Measurements from ENCODE around the gene ARFIP1. TPM values are rescaled to one million over a fixed set of nuclear protein-coding genes. Genes with fewer than 3 reads are reported as not detected.
"Not testable (repeated sequence)": the region's sequence is repeated elsewhere in the genome, so short reads cannot be mapped to it uniquely, and the experiment has no call there.

Gene ARFIP1
- polyA plus RNA-seq, 1 experiment = 11.5 TPM

DNA sequence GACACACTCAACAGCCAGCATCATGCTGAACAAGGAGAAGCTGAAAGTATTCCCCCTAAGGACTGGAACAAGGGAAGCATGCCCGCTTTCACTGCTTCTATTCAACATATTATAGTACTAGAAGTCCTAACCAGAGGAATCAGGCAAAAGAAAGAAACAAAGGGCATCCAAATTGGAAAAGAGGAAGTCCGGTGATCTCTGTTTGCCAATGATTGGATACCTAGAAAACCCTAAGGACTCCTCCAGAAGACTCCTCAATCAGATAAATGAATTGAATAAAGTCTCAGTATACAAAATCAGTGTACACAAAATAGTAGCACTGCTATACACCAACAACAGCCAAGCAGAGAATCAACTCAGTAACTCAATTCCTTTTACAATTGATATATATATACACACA lies 44.8 kb downstream of the ARFIP1 start:
- no peak for DNase-seq (ENCODE audit: low read depth)
- H3K36me3 ChIP-seq (ENCODE audit: control insufficient read depth, insufficient read depth, low read length) = no peaks in the 10 kb centered on the region; the same call in 1 of the 2 replicates
- TF ChIP-seq, protein P1, sequence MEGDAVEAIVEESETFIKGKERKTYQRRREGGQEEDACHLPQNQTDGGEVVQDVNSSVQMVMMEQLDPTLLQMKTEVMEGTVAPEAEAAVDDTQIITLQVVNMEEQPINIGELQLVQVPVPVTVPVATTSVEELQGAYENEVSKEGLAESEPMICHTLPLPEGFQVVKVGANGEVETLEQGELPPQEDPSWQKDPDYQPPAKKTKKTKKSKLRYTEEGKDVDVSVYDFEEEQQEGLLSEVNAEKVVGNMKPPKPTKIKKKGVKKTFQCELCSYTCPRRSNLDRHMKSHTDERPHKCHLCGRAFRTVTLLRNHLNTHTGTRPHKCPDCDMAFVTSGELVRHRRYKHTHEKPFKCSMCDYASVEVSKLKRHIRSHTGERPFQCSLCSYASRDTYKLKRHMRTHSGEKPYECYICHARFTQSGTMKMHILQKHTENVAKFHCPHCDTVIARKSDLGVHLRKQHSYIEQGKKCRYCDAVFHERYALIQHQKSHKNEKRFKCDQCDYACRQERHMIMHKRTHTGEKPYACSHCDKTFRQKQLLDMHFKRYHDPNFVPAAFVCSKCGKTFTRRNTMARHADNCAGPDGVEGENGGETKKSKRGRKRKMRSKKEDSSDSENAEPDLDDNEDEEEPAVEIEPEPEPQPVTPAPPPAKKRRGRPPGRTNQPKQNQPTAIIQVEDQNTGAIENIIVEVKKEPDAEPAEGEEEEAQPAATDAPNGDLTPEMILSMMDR (IDR thresholded peaks at IDR 0.05; ENCODE audit: insufficient read depth, low read depth, low read length) = no peak
- no peaks in the 10 kb centered on the region for H3K27me3 ChIP-seq (ENCODE audit: control insufficient read depth, insufficient read depth, low read length)
- ChIA-PET POLR2A (no interaction called here), CTCF (no interaction called here)
- no peak overlapping the region for H3K4me3 ChIP-seq (ENCODE audit: low read depth, low read length)

DNA sequence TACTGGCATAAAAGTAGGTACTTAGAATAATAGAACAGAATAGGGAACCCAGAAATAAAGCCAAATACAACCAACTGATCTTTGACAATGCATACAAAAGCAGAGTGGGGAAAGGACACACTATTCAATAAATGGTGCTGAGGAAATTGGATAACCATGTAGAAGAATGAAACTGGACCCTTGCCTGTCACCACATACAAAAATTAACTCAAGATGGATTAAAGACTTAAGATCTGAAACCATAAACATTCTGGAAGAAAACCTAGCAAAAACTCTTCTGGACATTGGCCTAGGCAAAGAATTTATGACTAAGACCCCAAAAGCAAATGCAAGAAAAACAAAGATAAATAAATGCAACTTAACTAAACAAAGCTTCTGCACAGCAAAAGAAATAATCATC lies 45.6 kb downstream of the ARFIP1 start:
- TF ChIP-seq, protein P1 (IDR thresholded peaks at IDR 0.05; ENCODE audit: insufficient read depth, low read depth, low read length) = no peak
- Histone ChIP-seq H3K27me3 (ENCODE audit: control insufficient read depth, insufficient read depth, low read length) (no peaks in the 10 kb centered on the region), H3K4me3 (ENCODE audit: low read depth, low read length) (no peak overlapping the region), H3K36me3 (ENCODE audit: control insufficient read depth, insufficient read depth, low read length) (no peaks in the 10 kb centered on the region)
- CTCF ChIA-PET = no interaction called here
- DNase-seq (ENCODE audit: low read depth) = no peak
- POLR2A ChIA-PET = no interaction called here

GRCh38 chr4:152828122-152828521 lies 48.4 kb downstream of the ARFIP1 start:
- Histone ChIP-seq H3K36me3 (ENCODE audit: control insufficient read depth, insufficient read depth, low read length) (no peaks in the 10 kb centered on the region), H3K4me3 (ENCODE audit: low read depth, low read length) (no peak overlapping the region), H3K27me3 (ENCODE audit: control insufficient read depth, insufficient read depth, low read length) (no peaks in the 10 kb centered on the region)
- CTCF ChIA-PET = interaction anchor here (1.3 to 1.4 kb wide), 2 partner anchors 11 to 24 kb away, joined by 3 read pairs; no protein-coding TSS in a partner anchor
- POLR2A ChIA-PET = no interaction called here
- no peak for DNase-seq (ENCODE audit: low read depth)
- TF ChIP-seq, protein P1 (IDR thresholded peaks at IDR 0.05; ENCODE audit: insufficient read depth, low read depth, low read length) = no peak

DNA sequence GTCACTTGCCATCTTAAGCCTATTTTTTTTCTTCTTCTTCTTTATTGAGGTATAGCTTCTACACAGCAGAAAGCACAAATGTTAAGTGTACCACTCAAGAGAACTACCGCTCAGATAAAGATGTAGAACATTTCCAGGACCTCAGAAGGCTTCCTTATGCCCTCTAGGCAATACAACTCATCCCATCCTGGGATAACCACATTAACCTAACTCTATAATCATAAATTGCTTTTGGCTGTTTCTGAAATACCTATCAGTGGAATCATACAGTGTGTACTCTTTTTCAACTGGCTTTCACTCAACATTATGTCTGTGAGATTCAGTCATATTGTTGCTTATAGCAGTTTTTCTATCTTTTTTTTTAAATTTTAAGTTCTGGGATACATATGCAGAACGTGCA lies 51.7 kb downstream of the ARFIP1 start:
- Histone ChIP-seq H3K4me3 (ENCODE audit: low read depth, low read length) (no peak overlapping the region), H3K36me3 (ENCODE audit: control insufficient read depth, insufficient read depth, low read length) (no peaks in the 10 kb centered on the region), H3K27me3 (ENCODE audit: control insufficient read depth, insufficient read depth, low read length) (no peaks in the 10 kb centered on the region)
- no peak for DNase-seq (ENCODE audit: low read depth)
- POLR2A ChIA-PET = no interaction called here
- CTCF ChIA-PET = interaction anchor here (1.7 kb wide), 1 partner anchor 252 kb away, joined by 4 read pairs; no protein-coding TSS in a partner anchor
- TF ChIP-seq, protein P1 (IDR thresholded peaks at IDR 0.05; ENCODE audit: insufficient read depth, low read depth, low read length) = no peak

- TF ChIP-seq, protein P1 (IDR thresholded peaks at IDR 0.05; ENCODE audit: insufficient read depth, low read depth, low read length) = no peak
- H3K36me3 ChIP-seq (ENCODE audit: control insufficient read depth, insufficient read depth, low read length) = no peaks in the 10 kb centered on the region
- CTCF ChIA-PET = no interaction called here
- no peak overlapping the region for H3K4me3 ChIP-seq (ENCODE audit: low read depth, low read length)
- DNase-seq (ENCODE audit: low read depth) = no peak
- POLR2A ChIA-PET = no interaction called here
- H3K27me3 ChIP-seq (ENCODE audit: control insufficient read depth, insufficient read depth, low read length) = no peaks in the 10 kb centered on the region
Measured at GRCh38 chr4:152836936-152837335, 57.2 kb downstream of the ARFIP1 start.

DNA sequence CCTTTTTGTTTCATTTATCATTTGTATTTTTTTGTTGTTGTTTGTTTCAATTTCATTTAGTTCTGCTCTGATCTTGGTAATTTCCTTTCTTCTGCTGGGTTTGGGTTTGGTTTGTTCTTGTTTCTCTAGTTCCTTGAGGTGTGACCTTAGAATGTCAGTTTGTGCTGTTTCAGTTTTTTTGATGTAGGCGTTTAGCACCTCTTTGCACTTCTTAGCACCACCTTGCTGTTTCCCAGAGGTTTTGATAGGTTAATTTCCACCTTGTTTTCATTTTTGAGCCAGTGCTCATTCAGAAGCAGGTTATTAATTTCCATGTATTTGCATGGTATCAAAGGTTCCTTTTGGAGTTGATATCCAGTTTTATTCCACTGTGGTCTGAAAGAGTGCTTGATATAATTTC lies 60.0 kb downstream of the ARFIP1 start:
- H3K27me3 ChIP-seq (ENCODE audit: control insufficient read depth, insufficient read depth, low read length); DNase-seq (ENCODE audit: low read depth); POLR2A ChIA-PET; H3K4me3 ChIP-seq (ENCODE audit: low read depth, low read length); H3K36me3 ChIP-seq (ENCODE audit: control insufficient read depth, insufficient read depth, low read length): not testable (repeated sequence)
- CTCF ChIA-PET = interaction anchor here (1.4 to 1.6 kb wide), 2 partner anchors 246 to 288 kb away, joined by 5 read pairs; no protein-coding TSS in a partner anchor

Data from BJ (cell line).